SKM-1 (cell line): ENCODE data around the gene PIM3.

Experiments used
- DNase-seq: peaks from one replicate; lab custom pipeline; 2025; ENCODE audit not compliant: unreplicated experiment; lab: John Stamatoyannopoulos, UW

The PIM3 gene

DNA sequence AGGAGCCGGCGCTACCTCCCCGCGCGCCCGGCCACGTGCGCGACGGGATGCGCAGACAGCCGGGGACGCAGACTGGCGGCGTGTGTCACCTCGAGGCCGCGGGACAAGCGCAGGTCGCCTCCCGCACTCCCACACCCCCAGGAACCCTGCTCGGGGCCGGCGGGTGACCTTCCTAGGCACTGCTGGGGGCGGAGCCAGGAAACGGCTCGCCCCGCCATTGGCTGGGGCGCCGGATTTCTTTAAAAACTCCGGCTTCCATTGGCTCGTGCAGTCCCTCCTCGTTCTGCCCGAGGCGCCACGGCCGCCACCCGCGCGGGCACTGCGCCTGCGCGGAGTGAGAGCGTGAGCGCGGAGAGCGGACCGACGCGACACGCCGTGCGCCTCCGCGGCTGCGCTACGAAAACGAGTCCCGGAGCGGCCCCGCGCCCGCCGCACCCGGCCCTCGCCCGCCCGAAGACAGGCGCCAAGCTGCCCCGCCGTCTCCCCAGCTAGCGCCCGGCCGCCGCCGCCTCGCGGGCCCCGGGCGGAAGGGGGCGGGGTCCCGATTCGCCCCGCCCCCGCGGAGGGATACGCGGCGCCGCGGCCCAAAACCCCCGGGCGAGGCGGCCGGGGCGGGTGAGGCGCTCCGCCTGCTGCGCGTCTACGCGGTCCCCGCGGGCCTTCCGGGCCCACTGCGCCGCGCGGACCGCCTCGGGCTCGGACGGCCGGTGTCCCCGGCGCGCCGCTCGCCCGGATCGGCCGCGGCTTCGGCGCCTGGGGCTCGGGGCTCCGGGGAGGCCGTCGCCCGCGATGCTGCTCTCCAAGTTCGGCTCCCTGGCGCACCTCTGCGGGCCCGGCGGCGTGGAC lies at the start of gene PIM3:
Gene PIM3 (plus strand): TSS at position 614 of the 846 bp plus-strand sequence. CDS start 176 bp downstream, at position 790.
- peak; percentile 82 for DNase-seq

GRCh38 chr22:49911881-49912625 lies 48.5 kb upstream of the PIM3 start:
- no peak for DNase-seq

GRCh38 chr22:49913026-49913425 lies 47.5 kb upstream of the PIM3 start:
- no peak for DNase-seq

GRCh38 chr22:49913446-49913845 lies 47.1 kb upstream of the PIM3 start:
- DNase-seq = no peak

DNA sequence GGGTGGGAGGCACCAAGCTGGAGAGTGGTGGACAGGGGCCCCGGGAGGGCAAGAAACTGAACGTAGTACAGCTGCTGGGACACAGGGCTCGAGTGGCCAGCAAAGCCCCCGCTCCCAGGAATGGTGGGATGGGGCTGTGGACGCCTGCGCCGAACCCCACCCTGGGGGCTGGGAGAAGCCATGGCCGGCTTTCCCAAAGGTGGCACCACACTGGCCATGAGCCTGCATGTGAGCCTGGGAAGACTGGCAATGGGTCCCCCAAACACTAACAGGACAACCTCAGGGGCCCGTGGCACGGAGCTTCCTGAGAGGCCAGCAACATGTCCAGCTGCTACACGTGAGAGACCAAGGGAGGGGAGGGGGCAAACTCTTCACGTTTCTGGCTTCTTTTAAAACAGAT lies 46.3 kb upstream of the PIM3 start:
- DNase-seq = no peak

GRCh38 chr22:49915610-49916009 lies 45.0 kb upstream of the PIM3 start:
- no peak for DNase-seq

GRCh38 chr22:49916831-49917230 lies 43.7 kb upstream of the PIM3 start:
- DNase-seq = no peak

DNA sequence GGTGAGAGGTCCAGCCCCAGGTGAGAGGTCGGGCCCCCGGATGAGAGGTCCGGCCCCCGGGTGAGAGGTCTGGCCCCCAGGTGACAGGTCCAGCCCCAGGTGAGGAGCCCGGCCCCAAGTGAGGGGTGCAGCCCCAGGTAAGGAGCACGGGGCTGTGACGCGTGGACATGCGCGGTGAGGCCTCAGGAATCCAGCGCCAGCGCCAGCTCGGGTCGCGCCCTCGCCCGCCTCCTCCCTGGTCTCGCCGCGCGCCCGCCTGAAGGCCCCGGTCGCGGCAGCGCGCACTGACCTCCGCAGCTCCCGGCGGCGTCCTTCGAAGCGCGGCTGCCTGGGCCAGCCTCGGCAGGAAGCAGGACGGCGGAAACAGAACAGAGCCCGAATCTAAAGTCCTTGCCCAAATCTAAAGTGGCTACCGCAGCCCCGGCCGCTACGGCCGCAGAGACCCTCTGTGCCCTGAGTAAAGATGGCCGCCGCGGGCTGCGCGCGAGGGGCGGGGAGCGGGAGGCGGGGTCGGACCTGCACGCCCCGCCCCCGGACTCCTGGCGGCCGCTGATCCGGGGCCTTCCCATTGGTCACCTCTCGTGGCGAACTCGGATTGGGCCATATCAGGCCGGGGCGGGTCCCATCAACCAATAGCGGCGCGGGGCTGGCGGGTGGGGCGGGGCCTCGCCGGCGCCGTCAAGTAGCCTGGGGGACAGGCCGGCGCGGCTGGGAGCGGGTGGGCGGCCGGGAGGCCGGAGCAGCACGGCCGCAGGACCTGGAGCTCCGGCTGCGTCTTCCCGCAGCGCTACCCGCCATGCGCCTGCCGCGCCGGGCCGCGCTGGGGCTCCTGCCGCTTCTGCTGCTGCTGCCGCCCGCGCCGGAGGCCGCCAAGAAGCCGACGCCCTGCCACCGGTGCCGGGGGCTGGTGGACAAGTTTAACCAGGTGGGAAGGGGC lies 42.3 kb upstream of the PIM3 start, which contains the start of the genes ALG12 and CRELD2:
Gene ALG12 (minus strand): TSS at position 465 of the 937 bp plus-strand sequence. CDS start 4,673 bp downstream, outside the sequence.
Gene CRELD2 (plus strand): TSS at position 661 of the 937 bp plus-strand sequence. CDS start 136 bp downstream, at position 797.
- peak; percentile 95 for DNase-seq

GRCh38 chr22:49918911-49919881 lies 41.4 kb upstream of the PIM3 start:
- no peak for DNase-seq

DNA sequence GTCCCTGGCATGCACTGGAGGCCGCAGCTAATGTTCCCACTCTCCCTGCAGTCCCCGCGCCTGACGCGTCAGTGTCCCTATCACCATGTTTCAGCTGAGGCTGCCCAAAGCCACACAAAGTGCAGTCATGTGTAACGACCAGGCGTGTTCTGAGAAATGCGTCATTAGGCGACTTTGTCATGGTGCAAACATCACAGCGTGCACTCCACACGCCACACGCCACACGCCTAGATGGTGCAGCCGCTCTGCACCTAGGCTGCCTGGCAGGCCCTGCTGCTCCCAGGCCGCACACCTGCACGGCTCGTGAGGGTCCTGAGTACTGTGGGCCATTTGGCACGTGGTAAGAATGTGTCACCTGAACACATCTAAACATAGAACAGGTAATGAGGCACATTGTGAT lies 39.7 kb upstream of the PIM3 start:
- no peak for DNase-seq

GRCh38 chr22:49921508-49922278 lies 38.9 kb upstream of the PIM3 start:
- no peak for DNase-seq

DNA sequence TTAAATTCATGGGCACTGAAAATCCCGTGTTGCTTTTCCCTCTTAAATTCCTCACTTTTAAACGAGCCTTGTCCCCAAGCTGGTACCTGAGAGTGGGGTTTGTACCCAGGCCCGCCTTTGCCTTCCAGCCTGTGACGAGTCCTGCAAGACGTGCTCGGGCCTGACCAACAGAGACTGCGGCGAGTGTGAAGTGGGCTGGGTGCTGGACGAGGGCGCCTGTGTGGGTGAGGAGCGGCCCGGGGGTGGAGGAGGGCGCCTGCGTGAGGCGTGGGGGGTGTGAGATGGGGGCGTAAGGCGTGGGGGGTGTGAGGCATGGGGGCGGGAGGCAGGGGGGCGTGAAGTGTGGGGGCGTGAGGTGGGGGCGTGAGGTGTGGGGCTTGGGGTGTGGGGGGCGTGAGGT lies 38.1 kb upstream of the PIM3 start:
- no peak for DNase-seq

DNA sequence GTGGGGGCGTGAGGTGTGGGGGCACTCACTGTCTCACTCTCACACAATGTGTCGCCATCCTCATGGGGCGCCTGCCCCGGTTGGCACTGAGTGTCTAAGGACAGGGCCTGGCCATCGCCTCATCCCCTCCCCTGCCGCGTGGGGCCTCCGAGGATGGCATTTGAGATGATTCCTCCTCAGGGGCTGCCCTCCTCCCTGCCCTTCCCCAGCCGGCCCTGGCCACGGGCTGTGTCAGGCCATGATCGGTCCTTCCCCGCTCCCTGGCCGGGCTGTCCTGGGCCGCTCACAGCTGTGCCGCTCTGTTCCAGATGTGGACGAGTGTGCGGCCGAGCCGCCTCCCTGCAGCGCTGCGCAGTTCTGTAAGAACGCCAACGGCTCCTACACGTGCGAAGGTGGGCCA lies 37.6 kb upstream of the PIM3 start:
- no peak for DNase-seq

GRCh38 chr22:49923445-49923844 lies 37.1 kb upstream of the PIM3 start:
- no peak for DNase-seq

DNA sequence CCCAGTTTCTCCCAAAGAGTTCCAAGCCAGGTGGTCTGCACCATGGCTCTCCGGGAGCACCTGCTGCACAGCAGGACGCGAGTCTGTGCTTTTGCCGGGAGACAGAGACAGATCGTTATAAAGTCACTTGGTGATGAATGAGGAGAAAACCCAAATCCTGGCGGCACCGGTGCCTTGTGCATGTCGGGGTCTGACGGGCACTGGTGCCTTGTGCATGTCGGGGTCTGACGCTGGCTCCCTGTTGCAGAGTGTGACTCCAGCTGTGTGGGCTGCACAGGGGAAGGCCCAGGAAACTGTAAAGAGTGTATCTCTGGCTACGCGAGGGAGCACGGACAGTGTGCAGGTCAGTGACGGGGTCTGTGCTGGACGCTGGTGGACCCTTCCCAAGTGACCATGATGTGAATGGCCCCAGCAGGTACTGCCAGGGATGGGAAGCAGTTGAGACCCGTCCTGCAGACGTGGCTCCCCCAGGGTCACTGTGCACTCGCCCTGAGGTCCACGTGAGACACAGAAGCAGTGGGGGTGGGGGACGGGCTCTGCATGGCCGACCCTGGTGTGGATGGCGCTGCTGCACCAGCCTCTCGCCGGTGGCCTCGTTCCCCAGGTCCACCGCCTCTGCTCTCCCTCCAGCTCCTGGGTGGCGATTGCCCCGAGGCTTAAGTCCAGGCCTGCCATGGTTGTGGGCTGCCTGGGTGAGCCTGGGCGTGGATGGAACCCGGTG lies 36.3 kb upstream of the PIM3 start:
- no peak for DNase-seq

DNA sequence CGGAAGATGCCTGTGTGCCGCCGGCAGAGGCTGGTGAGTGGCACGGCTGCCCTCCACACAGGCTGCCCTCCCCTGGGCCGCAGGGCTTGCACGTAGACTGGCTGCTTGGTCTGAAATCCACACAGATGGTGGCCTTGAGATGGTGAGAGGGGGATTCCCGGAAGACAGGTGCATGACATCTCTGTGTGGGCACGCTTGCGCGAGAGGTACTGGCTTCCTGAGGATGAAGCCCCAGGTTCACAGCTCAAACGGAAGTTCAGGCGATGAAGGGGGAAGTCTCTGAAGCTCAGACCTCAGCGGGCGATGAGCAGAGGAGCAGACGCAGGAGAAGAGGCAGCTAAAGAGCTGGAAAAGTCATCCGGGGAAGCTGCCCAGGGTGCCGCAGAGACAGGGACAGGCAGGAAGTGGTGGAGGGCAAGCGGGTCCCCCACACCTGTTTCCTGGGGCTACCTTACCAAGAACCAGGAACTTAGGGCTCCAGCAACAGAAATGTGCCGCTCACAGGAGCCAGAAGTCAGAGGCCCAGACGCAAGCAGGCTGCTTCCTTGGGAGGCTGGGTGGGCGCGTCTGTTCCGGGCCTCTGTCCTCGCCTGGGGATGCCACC lies 34.9 kb upstream of the PIM3 start:
- DNase-seq = no peak

- DNase-seq = no peak
Measured at GRCh38 chr22:49926916-49927315, 33.7 kb upstream of the PIM3 start.
